Hippocampal formation (tissue), 2 donors: ENCODE results near the gene TRPC4.

Experiments used
- DNase-seq, 2 donors: peaks; one replicate each; lab custom pipeline; 2025; lab: John Stamatoyannopoulos, UW

Gene TRPC4

DNA sequence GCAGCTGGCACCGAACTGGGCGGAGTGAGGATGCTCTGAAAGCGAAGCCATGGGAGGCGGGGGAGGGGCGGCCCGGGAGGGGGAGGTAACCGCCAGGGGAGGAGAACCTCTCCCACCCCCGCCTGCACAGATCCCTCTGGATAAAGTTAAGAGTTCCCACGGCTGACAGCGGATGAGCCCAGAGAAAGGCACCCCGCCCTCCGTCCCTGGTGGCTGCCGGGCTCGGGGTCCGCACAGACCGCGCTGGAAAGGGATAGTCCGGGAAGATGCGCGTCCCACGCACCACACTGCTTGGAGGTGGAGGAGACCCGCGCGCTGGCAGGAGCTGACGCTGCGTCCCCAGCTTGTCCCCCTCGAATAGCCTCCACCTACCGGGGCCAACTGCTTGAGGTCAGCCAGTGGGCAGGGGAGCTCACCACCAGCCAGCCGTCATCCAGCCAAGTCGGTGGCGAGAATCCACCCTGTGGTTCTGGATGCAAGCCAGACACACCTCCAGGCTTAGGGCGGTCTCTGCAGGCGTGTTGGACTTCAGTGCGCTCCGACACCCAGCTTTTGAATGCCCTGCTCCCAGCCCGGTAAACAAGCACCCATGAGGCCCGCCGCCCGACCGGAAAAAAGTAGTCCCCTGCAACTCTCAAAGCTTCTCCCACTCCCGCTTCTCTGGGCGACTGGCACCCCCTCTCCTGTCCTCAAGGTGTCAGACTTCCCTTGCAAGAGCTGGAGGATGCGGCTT lies at the start of gene TRPC4:
Gene TRPC4, minus strand, starts transcription at position 17 of the 733 bp plus-strand sequence. CDS start 86,439 bp downstream, outside the sequence.
- DNase-seq, result peak in 1 of 2 donors; percentile 34

DNA sequence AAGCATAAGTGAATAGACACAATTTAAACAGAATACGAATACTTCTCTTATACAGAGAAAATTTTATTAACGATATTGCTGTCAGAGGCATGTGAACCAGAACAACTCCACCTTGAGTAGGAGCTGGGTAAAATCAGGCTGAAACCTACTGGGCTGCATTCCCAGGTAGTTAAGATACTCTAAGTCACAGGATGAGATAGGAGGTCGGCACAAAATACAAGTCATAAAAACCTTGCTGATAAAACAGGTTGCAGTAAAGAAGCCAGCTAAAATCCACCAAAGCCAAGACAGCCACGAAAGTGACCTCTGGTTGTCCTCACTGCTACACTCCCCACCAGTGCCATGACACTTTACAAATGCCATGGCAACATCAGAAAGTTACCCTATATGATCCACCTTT lies 49.2 kb upstream of the TRPC4 start:
- no peak for DNase-seq

DNA sequence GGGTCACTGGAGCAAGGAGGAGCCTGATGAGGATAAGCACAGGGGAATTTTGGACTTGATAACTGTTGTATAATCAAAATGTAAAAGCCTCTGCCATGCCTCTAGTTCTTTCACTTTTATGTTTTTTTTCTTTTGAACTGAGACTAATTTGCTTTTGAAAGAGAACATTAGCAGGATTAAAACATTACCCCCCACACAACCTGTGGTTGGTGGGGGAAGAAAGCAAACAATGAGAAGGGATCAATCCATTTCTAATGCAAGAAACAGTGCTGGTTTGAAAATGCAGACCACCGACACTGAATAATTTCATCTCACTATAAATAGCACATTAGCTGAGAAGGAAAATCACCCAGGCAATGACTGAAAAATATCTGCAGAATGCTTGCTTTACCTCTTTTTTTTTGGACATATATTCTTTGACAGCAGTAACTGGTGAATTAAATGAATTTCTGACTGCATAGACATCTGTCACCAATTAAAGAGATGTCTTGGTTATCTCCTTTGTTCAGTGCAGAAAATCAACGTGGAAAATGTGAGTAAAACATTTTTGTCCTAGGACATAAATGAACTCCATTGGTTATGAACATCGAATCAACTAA lies 48.6 kb upstream of the TRPC4 start:
- DNase-seq, result no peak

DNA sequence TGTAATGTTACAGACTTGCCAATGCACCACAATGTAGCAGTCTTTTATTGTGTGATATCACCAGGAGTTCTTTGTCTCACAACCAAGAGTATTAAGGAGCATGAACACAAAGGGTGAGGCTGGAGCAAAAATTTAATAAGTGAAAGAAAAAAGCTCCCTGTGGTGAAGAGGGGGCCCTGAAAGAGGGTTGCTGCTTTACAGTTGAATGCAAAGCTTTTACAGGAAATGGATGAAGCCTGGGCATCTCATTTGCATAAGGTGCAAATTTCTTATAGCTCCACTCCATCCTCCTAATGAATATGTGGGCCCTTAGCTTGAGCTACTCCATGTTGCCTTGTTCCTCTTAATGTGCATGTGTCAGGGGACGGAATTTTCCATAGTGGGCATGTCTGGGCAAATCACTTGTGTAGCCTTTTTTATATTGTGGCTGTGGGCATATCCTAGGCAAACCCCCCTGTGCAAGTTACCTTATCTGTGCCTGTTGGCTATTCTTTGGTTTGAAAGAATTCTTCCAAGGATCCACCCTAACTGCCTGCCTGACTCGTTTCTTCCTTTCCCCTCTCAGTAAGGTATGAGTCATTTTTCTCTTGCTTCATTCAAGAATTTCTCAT lies 45.3 kb upstream of the TRPC4 start:
- DNase-seq, result no peak

DNA sequence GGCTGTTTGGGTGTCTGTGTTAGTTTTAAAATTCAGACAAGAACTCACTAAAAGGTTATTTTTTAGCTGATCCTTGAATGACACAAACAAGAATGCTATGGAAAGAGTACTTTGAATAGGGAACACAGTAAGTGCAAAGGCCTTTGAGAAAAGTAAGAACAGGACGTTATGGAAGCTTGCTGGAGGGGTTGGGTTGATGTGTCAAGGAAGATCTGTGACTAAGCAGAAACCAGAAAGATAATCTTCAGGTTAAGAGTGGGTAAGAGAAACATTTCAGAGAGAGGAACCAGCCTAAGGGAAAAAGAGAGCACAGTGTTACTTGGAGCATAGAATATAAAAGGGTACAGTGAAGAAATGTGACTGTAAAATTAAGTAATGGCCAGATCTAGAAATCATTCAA lies 41.2 kb upstream of the TRPC4 start:
- no peak for DNase-seq

DNA sequence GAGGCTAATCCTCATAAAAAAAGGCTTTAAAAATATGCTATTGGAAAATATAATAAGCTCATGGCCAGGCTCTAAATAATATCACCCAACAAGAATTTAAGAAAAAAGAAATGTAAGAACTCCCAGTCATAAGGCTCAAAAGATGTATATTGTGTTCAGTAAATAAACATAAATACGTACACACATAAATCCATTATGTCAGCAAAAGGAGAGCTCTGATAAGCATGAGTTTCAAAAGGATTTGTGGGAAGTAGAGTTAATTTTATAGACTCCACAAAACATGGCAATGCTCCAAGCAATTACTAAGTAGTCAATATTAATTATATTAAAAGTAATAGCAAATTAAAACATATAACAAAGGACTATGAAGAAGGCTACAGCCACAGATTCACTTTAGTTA lies 37.3 kb upstream of the TRPC4 start:
- no peak for DNase-seq

DNA sequence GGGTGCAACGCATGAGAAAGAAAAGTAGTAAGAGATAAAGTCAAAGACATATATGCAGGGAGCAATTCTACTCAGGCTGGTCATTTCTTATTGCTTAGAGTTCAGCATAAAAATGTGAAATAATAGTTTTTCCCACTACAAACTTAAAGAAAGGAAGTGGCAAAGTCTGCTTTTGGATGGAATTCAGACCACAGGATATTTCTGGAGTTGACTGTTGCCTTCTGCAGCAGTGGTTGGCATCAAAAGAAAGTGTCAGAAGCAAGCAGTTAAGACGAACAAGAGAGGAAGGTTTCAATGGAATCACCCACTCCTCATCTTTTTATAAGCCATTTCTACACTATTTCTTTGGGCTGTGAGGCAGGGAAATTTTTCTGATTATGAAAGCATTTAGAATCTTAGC lies 36.2 kb upstream of the TRPC4 start:
- no peak for DNase-seq

DNA sequence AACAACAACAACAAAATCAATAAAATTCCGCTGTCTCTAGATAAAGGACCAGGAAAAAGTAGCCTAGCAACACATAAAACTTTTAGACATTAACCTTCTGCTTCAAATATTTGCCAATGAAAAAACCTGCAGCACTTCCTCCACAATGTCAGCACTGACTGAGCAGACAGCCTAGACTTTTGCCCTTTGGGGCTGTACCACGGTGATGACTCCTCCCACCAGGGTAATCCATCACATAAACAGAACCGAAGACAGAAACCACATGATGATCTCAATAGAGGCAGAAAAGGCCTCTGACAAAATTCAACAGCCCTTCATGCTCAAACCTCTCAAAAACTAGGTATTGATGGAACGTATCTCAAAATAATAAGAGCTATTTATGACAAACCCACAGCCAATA lies 30.2 kb upstream of the TRPC4 start:
- no peak for DNase-seq

DNA sequence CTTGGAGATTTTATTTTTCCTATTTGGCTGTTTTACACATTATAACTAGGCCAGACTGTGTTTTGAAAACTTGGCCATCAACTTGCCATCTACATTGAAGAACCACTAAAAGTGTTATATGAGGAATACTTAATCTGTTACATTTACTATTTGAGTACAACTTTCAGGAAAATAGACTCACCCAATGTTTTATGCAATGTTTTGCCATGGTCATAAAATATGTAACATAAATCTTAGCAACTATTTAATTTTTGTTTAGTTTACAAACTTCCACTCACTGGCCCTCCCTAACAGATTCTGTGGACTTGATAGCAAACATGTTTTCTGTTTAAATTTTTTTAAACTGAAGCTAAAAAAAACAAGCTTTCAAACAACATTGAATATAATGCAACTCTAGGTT lies 23.7 kb upstream of the TRPC4 start:
- DNase-seq, result no peak

DNA sequence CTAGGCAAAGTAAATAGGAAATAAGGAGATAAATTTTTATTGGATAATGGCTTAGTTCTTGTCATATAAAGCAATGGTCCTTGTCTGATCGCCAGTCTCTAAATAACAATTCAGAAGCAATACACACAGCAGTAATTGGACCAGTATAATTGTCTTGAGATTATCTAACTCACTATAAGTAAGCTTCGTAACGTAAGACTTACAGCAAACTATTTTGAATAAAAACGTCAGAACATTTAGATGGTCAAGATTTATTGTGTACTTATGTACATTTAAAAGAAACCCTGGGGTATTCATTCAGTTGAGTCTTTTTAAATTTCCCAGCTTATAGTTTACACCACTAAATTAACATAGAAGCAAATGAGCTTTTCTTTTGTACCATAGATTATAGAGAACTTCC lies 20.2 kb upstream of the TRPC4 start:
- DNase-seq, result no peak

DNA sequence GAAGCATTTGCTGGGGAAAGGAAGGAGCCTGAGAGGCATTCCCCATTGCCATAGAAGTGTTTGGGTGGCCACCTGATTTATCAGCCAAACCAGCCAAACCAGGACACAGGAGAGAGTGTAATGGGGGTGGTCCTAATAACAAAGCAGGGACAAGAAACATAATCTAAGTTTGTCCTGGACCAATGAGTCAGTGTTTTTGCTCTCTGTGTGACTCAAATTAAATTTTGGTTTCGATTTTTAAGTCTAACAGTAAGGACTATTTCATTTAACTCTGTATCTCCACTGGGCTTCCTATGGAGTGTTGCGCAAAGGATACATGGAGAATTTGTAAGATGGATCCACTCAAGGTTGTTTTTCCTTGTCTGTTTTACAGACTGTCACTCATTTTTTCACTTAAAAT lies 19.5 kb upstream of the TRPC4 start:
- DNase-seq, result no peak

DNA sequence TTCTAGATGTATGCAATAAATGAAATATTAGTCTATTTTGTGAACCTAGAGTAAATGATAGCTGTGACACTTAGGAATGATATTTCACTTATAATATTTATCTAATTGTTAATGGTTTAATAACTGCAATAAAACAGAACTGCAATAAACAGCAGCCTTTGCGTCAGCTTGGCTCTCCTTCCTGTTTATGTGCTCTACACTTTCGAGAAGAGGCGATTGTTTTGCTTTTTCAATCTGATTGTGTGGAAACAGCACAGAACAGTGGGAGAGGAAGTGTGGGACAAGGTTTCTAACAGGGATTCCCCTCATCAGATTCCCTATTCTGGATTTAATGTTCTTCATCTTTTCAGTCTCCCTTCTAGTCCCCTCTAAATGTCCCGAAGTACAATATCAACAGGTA lies 17.3 kb upstream of the TRPC4 start:
- no peak for DNase-seq

DNA sequence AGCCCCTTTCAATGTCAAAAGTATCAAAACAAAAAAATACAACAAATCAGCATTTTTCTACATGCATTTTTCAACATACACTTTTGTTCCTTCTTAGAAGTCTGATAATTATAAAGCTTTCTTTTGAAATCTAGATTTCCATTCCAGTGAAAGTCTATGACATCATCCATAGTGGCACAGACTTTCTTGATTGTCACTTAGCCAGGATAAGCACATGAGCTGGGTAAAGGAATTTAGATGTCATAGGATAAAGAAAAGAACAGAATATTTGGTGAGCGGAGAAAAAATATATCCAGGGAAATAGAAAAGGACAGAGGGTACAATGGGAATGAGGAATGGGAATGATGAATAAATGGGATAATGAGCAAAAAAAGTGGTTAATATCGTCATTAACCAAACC lies 15.1 kb upstream of the TRPC4 start:
- DNase-seq, result no peak

DNA sequence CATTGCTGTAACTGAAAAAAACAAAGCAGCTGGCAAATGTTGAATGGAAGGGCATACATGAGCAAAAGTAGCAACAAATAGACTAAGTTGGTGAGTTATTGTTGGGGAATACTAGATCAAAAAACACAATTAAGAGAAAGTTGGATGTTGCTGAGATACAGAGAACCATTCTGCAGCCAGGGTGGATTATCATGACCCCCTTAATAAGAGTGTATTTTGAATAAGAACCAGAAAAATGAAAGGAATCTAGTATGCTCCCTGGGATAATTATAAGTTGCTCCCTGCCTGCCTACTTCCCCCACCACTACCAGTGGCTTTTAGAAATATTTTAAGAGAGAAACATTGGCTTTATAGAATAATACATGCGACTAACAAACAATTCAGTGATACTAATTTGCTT lies 14.5 kb upstream of the TRPC4 start:
- no peak for DNase-seq

DNA sequence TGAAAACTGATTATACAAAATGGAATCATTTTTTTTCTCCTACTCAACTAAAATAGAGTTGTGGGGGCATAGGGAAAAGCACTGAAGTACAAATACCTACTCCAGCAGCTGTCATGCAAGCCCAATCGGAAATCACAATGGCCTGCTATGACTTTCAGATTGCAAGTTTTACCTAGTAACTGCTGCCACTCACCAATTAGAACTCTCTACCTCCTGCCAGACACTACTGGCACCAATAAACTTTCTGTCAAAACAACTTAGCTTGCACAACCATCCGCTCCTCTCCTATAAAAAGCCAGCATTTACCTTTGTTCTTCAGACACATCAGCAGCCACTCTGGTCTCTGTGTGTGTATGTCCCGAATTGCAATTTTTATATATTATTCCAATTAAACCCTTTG lies 9.3 kb upstream of the TRPC4 start:
- no peak for DNase-seq

DNA sequence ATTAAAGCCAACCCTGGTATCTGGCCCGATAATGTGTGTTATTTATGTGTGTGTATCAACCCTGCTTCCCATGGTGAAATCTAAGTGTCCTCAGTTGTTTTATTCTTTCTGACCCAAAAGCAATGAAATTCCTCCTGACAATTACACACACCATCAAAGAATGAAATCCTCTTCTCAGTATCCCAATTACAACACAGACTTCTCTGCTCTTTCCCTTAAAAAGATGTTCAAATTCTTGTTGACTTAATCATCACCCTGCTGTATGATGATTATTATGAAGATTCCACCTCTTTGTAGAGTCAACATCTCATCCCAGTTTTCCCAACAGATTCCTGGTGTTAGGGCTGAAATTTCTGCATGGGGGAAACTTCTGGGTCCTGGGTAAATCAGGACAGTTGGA lies 8.9 kb upstream of the TRPC4 start:
- DNase-seq, result no peak

DNA sequence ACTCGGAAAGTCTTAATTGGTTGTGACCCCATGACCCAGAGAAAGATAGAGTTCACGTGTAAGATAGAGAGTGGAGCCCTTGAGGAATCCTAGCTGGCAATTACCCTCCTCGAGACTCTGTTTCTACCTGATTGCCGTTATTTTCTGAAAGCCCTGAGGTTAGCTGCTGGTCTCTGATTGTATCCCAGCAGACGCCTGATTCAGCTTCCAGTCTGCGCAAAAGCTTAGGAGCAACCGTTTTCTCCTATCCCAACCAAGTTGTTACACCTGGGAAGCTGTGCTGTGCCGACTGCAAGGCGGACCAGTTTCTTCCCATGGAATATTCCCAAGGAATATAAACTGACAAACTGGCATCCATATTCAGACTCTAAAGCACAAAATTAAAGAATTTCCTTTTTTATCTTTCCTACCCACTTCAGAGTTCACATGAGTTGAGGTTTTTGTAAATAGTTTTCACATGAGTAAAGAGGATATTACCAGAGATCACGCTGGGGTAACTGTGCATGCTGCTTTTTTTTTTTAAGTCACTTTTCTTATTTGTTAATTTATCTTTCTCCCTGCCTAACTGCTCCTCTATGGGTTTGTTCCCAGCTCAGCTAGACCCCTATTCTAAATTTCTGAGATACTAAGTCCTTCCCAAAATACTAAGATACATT lies 1.5 kb upstream of the TRPC4 start:
- DNase-seq, result no peak

DNA sequence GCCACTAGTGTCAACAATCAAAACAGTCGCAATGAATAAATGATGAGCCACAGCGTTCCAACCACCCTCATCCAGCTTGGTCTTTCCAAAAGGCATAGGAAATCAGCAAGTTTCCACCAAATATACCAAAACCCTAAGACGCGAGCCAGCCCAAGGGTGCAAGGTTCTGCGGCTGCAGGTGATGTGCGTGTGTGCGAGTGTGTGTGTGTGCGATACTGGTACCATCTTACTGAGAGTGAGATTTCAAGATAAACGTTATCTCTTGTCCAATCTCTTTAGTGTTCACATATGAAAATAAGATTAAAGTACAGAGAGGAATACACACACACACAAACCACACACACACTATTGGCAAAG lies 895 bp upstream of the TRPC4 start:
- DNase-seq, result no peak

DNA sequence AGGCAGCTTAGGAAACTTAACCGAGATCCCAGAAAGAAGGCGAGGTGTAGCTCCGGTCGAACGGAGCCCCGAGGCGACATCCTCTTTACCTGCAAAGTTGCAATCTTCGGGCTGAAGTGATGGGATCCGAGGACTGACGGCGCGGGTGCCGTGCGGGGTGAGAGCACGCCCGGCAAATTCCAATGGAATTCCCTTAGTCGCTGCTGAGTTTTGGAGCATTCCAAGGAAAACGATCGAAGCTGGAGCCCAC lies 141 bp downstream of the TRPC4 start:
- DNase-seq, result no peak

DNA sequence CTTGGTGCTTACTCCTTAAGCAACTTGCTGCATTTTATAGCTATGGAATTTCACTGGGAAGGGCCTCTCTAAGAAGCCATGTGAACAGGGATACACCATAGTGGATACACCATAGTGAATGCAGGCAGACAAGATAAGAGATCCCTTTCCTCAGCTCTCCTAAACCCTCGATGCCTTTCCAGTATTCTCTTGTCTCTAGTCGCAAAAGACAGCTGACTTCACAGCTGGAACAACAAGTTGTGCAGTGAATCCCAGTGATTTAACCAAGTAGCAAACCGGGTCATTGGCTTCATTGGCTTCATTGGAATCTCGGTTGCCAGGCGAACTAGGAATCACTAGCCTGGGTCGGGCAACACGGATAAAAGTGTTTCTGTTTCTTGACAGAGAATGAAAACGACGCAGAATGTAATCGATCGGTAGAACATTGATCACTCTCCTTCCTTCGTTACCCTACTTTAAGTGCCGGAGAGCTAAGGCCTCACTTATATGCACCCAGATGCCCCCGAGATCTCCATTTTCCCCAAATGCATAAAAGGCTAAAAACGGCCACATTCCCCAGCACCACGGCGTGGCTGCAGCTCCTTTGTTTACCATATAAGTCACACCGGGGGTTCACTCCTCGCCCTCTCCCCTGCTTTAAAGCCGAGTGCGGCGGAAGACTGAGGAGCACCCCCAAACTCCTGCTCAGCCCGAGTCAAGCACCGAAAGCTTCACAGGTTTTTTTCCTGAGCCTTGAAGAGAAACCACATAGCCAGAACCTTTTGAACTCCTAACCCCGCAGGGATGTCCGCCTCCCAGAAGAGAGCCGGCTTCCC lies 674 bp downstream of the TRPC4 start:
- DNase-seq, result no peak

DNA sequence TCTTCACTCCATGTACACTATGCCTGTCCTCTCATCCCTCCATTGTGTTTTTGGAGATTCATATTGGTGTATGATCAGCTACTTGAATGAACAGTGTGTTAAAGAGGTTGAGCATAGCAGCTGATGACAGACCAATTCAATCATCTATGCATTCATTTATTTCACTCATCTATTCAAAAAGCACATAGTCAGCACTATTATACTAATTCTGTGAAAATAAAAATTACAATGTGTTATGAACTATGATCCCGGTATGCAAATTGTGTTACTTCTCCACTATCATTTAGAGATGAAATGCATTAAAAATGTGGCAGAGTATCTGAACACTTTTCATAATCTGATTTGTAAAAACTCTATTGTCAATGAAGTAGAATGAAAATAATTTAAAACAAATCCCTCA lies 5.9 kb downstream of the TRPC4 start:
- DNase-seq, result no peak

DNA sequence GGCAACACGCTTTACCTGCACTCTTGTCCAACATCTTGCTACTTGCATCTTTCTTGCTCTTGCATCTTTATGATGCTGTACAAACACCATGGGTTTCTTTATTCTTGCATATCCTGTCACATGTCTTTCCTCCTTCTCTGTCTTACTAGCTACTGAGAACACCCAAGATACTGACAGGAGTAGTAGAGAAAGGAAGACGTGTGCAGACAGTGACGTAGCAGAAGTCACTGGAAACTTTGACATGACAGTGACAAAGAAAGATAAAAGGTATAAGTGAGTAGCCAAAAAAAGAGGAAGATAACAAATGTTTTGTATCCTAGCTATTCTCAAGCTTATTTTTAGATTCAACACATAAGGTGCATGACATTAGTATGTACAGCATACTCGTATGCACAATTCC lies 34.2 kb downstream of the TRPC4 start:
- no peak for DNase-seq

DNA sequence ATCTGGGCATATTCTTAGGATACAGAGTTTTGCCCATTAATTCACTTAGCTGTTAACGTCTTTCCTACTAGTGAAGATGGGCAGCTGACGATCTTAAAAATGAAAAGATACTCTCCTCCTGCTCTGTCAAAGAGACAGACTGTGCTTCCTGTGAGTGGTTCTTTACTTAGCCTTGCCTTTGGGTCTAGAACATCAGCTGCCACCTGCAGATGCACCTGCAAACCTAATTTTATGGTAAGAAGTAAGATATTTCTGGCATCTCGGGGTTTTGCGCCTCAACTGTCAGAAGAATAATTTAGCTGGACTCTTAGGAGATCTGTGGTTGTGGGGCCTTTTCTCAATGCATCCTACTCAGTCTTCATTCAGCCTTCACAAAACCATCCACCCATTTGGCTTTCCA lies 36.2 kb downstream of the TRPC4 start:
- no peak for DNase-seq
